HG02973 (cell line): Measurements from ENCODE around the gene CNOT3.
A peak's percentile ranks its signal among the peaks of the same experiment; 100 is the strongest.
"Not testable (repeated sequence)": the region's sequence is repeated elsewhere in the genome, so short reads cannot be mapped to it uniquely, and the experiment has no call there.

Experiments
- ATAC-seq: cut with Tn5 transposase; IDR thresholded peaks from one replicate; pipeline ENCODE4 v1.9.1; 2021; ENCODE audit warnings: moderate library complexity; ENCODE audit not compliant: unreplicated experiment

The CNOT3 gene

DNA sequence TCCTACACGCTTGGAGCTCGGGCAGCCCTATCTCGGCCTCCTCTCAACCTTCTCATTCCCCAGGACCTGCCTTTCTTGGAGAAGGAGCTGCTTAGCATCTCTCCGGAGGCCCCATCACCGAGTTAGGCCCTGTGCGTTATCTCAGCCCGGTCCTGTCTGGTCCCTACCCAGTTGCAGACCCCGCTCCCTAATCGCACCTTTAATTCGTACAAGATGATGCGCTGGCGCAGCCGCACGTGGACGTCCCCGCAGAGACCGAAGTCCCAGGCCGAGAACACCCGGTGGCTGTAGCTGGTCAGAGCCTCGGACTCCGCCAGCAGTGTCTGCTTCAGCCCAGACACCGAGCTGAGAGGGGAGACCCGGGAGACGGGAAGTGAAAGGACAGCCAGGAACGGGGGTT lies 27.7 kb downstream of the CNOT3 start:
- no peak for ATAC-seq

- no peak for ATAC-seq
Measured at GRCh38 chr19:54168174-54168917, 30.8 kb downstream of the CNOT3 start.

DNA sequence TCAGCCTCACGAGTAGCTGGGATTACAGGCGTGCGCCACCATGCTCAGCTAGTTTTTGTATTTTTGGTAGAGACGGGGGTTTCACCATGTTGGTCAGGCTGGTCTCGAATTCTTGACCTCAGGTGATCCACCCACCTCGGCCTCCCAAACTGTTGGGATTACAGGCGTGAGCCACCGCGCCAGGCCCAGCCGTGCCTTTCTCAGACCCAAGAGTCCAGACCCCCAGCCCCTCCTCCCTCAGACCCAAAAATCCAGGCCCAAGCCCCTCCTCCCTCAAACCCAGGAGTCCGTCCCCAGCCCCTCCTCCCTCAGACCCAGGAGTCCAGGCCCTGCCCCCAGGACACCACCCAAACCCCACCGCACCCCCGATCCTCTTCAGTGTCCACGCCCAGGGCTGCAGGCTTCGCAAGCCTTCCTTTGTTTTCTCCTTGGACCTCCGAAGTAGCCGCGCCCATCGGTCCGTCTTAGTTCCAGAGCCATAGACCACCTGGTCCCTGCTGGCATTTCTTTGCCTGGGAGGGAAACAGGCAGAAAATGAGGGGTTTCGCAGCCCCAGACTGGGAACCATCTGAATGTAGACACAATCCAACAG lies 31.7 kb downstream of the CNOT3 start:
- ATAC-seq: no peak

DNA sequence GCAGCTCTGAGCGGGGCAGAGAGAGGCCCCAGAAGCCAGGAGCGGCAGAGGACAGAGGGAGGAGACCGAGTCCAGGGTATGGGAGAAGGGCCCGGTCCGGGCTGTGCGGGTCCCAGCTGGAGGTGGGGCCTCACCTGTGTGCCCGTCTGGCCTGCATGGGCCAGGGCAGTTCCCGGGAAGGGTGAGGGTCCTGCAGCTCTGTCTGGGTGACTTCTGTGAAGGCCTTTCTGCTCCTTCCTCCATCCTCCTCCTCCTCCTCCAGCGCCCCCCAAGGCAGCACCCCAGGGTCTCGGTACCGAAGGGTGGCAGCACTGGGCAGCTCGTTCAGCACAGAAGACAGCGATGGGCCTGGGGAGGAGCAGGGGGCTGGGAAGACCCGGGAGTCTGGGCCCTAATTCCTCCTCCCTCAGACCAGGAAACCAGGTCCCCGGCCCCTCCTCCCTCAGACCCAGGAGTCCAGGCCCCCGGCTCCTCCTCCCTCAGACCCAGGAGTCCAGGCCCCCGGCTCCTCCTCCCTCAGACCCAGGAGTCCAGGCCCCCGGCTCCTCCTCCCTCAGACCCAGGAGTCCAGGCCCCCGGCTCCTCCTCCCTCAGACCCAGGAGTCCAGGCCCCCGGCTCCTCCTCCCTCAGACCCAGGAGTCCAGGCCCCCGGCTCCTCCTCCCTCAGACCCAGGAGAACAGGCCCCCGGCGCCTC lies 34.3 kb downstream of the CNOT3 start:
- not testable (repeated sequence) for ATAC-seq

DNA sequence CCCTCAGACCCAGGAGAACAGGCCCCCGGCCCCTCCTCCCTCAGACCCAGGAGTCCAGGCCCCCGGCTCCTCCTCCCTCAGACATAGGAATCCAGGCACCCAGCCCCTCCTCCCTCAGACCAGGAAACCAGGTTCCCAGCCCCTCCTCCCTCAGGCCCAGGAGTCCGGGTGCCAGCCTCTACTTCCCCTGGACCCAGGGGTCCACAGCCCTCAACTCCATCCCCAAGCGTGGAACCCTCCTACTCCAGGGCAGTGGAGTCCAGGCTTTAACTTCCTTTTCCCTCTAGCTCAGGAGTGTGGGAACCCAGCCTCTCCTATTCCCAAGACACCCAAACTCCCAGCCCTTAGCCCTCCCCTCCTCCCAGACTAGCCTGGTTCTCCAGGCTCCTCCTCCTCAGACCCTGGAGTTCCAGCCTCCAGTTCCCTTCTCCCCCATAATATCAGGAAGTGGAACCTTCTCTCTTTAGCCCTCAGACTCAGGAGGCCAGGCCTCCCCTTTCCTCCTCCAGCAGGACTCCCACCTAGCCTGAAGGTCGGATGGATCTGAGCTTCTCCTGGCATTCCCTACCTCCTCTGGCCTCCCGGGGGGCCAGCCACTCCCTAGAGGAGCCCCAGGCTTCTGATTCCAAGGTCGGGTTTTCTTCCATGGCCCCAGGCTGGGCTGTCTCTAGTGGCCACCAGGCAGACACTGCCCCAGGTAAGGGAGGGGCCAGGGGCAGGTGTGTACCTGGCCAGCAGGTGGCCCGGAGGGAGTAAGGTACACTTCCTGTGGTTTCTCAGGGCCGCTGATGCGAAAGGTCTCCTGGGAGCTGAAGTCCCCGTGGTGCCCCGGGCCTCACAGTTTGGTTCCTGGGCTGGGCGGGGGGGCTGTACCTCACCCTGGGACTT lies 35.2 kb downstream of the CNOT3 start, which contains the start of gene TMC4:
Gene TMC4 (minus strand): TSS at position 690 of the 888 bp plus-strand sequence. CDS start 43 bp downstream, at position 647.
- ATAC-seq: no peak

- ATAC-seq: no peak
Measured at GRCh38 chr19:54173359-54173699, 35.8 kb downstream of the CNOT3 start.

- no peak for ATAC-seq
Measured at GRCh38 chr19:54173951-54174834, 36.6 kb downstream of the CNOT3 start.

DNA sequence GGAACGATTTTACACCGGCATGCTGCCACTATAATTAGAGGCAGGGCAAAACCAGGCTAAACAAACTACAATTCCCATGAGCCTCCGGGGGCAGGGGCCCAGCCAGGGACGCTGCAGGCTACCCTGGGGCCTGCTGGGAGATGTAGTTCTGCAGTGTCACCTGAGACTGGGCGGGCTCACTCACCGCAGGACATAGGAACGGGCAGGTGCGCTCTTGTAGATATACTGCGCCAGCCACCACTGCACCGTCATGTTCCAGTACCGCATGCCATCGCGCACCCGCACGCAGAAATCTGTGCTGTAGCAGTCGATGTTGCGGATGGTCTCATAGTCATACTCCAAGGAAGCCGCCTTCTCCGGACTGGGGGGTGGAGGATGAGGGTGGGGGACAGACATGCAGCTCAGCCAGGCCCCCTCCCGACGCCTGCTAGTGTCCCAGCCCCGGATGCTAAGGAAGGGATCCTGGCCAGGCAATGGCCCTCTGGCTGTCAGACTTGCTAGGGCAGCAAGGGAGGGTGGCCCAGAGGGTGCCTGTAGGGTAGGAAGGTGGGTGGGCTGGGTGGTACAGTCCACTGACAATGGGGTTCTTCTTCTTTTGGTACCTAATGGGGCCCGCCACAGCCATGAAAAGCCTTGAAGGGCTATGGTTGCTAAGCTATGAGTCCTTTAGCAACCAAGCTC lies 41.2 kb downstream of the CNOT3 start:
- ATAC-seq: no peak

GRCh38 chr19:54179262-54179852 lies 41.8 kb downstream of the CNOT3 start:
- ATAC-seq: no peak

DNA sequence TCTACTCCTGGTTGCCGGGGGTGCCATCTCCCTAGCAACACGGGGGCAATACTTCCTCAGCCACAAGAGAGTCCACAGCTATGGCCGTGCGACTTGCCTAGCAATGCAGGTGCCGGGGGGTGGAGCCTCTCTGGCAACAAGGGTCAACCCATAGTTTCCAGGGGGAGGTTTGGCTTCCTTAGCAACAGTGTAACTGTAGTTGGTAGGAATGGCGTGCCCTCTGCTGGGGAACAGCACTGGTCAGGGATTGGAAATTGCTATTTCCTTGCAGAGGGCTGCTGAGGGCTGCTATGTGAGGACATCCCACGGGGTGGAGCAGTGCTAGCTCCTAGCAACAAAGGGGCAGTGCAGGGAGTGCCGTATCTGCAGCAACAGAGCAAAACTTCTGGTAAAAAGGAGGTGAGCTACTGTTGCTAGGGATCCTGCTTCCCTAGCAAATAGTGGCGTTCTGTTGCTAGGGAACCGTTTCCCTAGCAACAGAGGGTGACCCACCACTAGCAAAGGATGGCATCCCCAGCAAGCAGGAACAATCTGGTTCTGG lies 42.4 kb downstream of the CNOT3 start:
- ATAC-seq: no peak

DNA sequence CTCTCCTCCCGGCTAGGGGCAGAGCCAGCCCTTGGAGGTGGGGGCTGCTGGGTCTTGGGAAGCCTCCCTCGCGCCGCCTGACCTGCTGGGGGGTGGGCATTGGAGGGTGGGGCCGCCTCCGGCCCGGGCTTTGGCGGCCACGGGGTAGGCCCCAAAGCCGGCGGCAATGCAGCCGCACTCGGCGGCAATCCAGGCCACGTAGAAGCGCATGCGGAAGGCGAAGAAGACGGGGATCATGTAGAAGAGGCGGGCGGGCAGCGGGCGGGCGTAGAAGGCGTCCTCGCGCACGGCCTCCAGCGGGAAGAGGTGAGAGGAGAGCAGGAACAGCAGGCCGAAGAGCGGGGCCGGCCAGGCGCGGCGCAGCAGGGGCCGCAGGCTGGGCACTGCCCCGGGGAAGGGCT lies 43.1 kb downstream of the CNOT3 start:
- no peak for ATAC-seq

DNA sequence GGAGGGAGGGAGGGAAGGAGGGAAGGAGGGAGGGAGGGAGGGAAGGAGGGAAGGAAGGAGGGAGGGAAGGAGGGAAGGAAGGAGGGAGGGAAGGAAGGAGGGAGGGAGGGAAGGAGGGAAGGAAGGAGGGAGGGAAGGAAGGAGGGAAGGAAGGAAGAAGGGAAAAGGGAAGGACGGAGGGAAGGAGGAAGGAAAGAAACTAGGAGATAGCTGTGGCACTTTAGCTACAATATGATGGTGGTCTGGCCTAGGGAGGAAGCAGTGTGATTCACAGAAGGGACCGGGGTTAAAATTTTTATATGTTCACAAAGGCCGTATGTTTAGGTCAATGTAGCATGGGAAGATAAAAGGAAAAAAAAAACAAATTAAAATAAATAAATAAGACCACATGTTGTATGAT lies 44.3 kb downstream of the CNOT3 start:
- ATAC-seq: not testable (repeated sequence)

DNA sequence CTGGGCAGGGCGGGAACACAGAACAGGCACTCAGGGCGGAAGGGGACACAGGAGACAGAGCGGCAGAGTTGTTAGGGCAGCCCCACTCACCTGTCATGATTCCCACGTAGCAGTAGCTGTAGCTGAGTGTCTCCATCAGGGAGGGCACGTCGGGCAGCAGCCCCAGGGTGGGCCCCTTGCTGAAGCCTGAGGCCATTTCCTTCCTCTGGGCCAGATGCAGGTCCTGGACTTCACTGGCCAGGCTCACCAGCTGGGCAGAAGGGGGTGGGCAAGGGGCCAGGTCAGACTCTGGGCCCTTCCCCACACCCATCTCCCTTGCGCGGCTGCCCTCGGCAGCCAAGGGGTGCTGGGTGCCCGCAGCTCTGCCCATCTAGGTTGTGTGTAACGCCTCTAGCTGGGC lies 45.9 kb downstream of the CNOT3 start:
- ATAC-seq: no peak

GRCh38 chr19:54186351-54186750 lies 48.8 kb downstream of the CNOT3 start:
- no peak for ATAC-seq

GRCh38 chr19:54186934-54187381 lies 49.4 kb downstream of the CNOT3 start:
- no peak for ATAC-seq

DNA sequence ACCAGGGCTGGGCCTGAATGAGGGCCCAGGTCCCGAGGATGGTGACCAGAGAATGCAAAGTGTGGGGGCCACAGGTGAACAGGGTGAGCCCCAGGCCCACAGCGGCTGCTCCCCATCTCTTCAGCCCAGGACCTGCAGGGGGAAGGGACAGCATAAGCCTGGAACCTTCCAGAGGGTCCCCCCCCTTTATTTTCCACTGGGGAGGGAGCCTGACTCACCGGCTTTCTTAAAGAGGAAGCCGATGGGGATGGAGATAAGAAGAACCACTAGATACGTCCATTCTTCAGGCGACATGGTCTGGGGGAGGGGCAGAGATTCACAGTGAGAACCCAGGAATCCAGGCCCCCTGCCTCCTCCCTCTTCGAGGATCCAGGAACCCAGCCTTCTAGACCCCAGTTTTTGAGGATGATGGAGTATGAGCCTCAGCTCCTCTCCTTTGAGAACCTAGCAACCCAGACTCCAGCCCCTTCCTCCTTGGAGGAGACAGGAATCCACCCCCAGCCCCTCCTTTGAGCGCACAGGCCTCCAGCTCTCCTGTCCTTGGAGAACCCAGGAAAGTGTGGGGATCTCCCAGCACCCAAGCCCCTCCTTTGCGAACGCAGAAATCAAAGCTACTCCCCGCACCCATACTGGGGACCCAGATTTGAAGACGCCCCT lies 50.8 kb downstream of the CNOT3 start:
- ATAC-seq: no peak

- ATAC-seq: peak; percentile 14
Measured at GRCh38 chr19:54189145-54189734, 51.7 kb downstream of the CNOT3 start, which contains the start of gene MBOAT7. TSS of gene MBOAT7 (minus strand) at chr19:54189580. CDS start at chr19:54188508, 1,072 bp downstream.
